SJSA1 (cell line): Measurements from ENCODE around the gene ABCA13. TPM values are rescaled to one million over a fixed set of nuclear protein-coding genes. Genes with fewer than 3 reads are reported as not detected.
A peak's percentile ranks its signal among the peaks of the same experiment; 100 is the strongest.

Experiments
- DNase-seq, 2 experiments: peaks; one replicate each; pipeline ENCODE4 v3.0.0-alpha.2; 2015 to 2020; ENCODE audit warnings: low spot score in 2 of 2, low read depth in 1 of 2
- H3K27ac ChIP-seq: fragments of 250-450 bp; sonication (Bioruptor Pico); 2 replicates; pipeline ENCODE4 v1.5.1; 2020; ENCODE audit warnings: mild to moderate bottlenecking, moderate library complexity
- H3K27me3 ChIP-seq: fragments of 250-450 bp; sonication (Bioruptor Pico); replicated peaks from 2 replicates; pipeline ENCODE4 v1.5.1; 2020; ENCODE audit warnings: mild to moderate bottlenecking, moderate library complexity
- H3K36me3 ChIP-seq: fragments of 250-450 bp; sonication (Bioruptor Pico); 2 replicates; pipeline ENCODE4 v1.5.1; 2020; ENCODE audit warnings: mild to moderate bottlenecking
- H3K4me1 ChIP-seq: fragments of 250-450 bp; sonication (Bioruptor Pico); replicated peaks from 2 replicates; pipeline ENCODE4 v1.6.1; 2021; ENCODE audit warnings: mild to moderate bottlenecking
- H3K4me3 ChIP-seq: fragments of 250-450 bp; sonication (Bioruptor Pico); 2 replicates; pipeline ENCODE4 v1.5.1; 2020; ENCODE audit warnings: mild to moderate bottlenecking
- H3K9me3 ChIP-seq: fragments of 250-450 bp; sonication (Bioruptor Pico); replicated peaks from 2 replicates; pipeline ENCODE4 v1.5.1; 2020; ENCODE audit warnings: mild to moderate bottlenecking
- total RNA-seq: library from RNA; depleted of rRNA; stranded (reverse); fragments of >200 nt; shearing (Covaris generic); gene quantifications from 2 replicates; pipeline ENCODE4 v1.2.3, GENCODE V29; 2014

ABCA13 gene
- total RNA-seq, 1 experiment from 2014 or later, result 6.7 TPM

DNA sequence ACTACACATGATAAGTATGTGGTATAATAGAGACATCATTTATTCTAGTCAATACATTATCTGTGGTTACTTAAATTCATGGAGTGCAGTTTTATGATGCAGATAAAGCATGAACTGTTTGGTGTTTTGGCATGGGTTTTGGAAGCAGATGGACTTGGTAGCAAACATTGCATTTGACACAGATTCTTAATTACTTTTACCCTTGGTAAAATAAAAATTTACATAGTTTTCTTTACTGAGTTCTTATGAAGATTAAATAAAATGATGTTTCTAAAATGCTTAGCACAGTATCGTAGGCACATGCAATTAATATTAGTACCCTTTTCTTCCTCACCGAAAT, 92.0 kb downstream of the ABCA13 start:
- no peak overlapping the region for H3K27ac ChIP-seq
- H3K36me3 ChIP-seq, result no peaks in the 10 kb centered on the region
- no peak overlapping the region for H3K4me3 ChIP-seq
- H3K9me3 ChIP-seq, result no peaks in the 10 kb centered on the region
- H3K4me1 ChIP-seq, result peaks cover 7% of the 10 kb centered on the region
- H3K27me3 ChIP-seq, result no peaks in the 10 kb centered on the region
- DNase-seq, result no peak

DNA sequence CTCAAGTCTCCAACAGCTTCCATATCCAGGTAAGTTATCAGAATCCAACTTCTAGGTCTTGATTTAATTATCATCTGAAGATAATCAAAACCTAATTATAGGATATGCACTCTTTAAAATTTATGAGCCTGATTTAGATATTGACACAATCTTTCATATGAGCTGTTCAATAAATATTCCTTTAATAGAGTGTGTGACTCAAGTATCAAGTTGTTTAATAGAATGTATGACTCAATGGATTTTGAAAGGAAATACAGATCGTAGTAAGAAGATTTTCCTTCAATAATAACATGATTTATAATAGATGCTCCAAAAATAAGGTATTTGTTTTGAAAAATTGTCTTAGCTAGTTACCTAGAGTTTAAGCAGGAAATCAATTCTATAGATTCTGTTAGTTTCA, 97.8 kb downstream of the ABCA13 start:
- Histone ChIP-seq H3K4me3 (no peak overlapping the region), H3K36me3 (no peaks in the 10 kb centered on the region), H3K27me3 (no peaks in the 10 kb centered on the region), H3K9me3 (no peaks in the 10 kb centered on the region), H3K4me1 (no peaks in the 10 kb centered on the region), H3K27ac (no peak overlapping the region)
- DNase-seq, result no peak

GRCh38 chr7:48274662-48275061, 103.4 kb downstream of the ABCA13 start:
- H3K36me3 ChIP-seq, result no peaks in the 10 kb centered on the region
- no peaks in the 10 kb centered on the region for H3K9me3 ChIP-seq
- no peak overlapping the region for H3K4me3 ChIP-seq
- H3K27ac ChIP-seq, result 0 out of 2 replicates have a peak overlapping the region, but pooled peaks have one; percentile 14
- H3K27me3 ChIP-seq, result no peaks in the 10 kb centered on the region
- DNase-seq, result peak in 1 of 2 experiments; percentile 34
- peaks cover 8% of the 10 kb centered on the region for H3K4me1 ChIP-seq

- DNase-seq, result no peak
- Histone ChIP-seq H3K4me3 (no peak overlapping the region), H3K27me3 (no peaks in the 10 kb centered on the region), H3K9me3 (no peaks in the 10 kb centered on the region), H3K4me1 (peaks cover 17% of the 10 kb centered on the region), H3K36me3 (no peaks in the 10 kb centered on the region), H3K27ac (no peak overlapping the region)
These were observed 108.2 kb downstream of the ABCA13 start for GRCh38 chr7:48279420-48279819.

DNA sequence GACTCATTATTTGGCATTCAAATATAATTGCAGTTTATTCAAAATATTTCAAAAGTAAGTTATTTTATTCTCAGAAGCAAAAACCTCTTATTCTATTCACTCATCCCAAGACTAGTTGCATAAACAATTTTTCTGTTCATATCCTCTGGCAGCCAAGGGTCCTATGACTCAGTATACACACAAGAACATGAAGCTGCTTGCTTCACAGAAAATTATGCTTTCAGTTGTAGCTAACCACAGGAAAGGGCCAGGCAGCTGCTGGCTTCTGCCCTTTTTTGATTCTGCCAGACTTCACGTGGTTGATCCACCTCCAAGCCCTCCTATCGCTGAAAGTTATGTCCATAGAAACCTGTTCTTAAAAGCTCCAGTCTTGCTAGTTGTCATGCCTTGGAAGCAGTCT, 108.8 kb downstream of the ABCA13 start:
- no peaks in the 10 kb centered on the region for H3K36me3 ChIP-seq
- no peaks in the 10 kb centered on the region for H3K27me3 ChIP-seq
- H3K9me3 ChIP-seq, result no peaks in the 10 kb centered on the region
- peak in 1 of 2 experiments; percentile 34 for DNase-seq
- no peak overlapping the region for H3K4me3 ChIP-seq
- peaks cover 13% of the 10 kb centered on the region for H3K4me1 ChIP-seq
- H3K27ac ChIP-seq, result no peak overlapping the region

GRCh38 chr7:48285373-48285772, 114.1 kb downstream of the ABCA13 start:
- peaks cover 12% of the 10 kb centered on the region for H3K4me1 ChIP-seq
- no peaks in the 10 kb centered on the region for H3K36me3 ChIP-seq
- no peaks in the 10 kb centered on the region for H3K27me3 ChIP-seq
- peak; percentile 20 to 55 for DNase-seq
- H3K9me3 ChIP-seq, result no peaks in the 10 kb centered on the region
- no peak overlapping the region for H3K27ac ChIP-seq
- no peak overlapping the region for H3K4me3 ChIP-seq

DNA sequence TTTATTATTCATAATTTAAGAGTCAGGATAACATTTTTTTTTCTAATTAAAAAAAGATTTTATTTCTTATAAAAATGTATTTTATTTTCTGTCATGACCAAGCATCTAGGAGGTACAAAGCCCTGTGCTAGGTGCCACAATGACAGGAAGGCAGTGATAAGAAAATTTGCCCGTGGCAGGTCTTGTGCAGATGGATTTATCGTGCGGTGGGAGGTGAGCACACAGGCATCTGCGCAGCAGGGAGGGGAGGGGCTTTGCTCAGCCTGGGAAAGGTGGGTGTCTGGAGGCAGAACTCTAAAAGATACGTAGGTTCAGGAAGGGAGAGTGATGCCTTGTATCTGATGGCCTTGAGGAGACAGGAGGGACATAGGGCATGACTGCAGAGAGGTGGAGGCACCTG, 115.6 kb downstream of the ABCA13 start:
- no peaks in the 10 kb centered on the region for H3K9me3 ChIP-seq
- no peak overlapping the region for H3K27ac ChIP-seq
- DNase-seq, result no peak
- peaks cover 8% of the 10 kb centered on the region for H3K4me1 ChIP-seq
- H3K4me3 ChIP-seq, result no peak overlapping the region
- H3K27me3 ChIP-seq, result no peaks in the 10 kb centered on the region
- no peaks in the 10 kb centered on the region for H3K36me3 ChIP-seq

GRCh38 chr7:48289656-48290055, 118.4 kb downstream of the ABCA13 start:
- H3K4me1 ChIP-seq, result peaks cover 8% of the 10 kb centered on the region
- H3K36me3 ChIP-seq, result no peaks in the 10 kb centered on the region
- H3K4me3 ChIP-seq, result no peak overlapping the region

GRCh38 chr7:48292949-48293348, 121.7 kb downstream of the ABCA13 start:
- DNase-seq, result no peak
- Histone ChIP-seq H3K27ac (no peak overlapping the region), H3K4me3 (no peak overlapping the region), H3K9me3 (no peaks in the 10 kb centered on the region), H3K4me1 (no peaks in the 10 kb centered on the region), H3K36me3 (no peaks in the 10 kb centered on the region), H3K27me3 (no peaks in the 10 kb centered on the region)

More at GRCh38 chr7:48289656-48290055, 118.4 kb downstream of the ABCA13 start:
- H3K27ac ChIP-seq, result no peak overlapping the region
- H3K9me3 ChIP-seq, result no peaks in the 10 kb centered on the region
- DNase-seq, result no peak
- no peaks in the 10 kb centered on the region for H3K27me3 ChIP-seq

GRCh38 chr7:48295296-48295971, 124.2 kb downstream of the ABCA13 start:
- Histone ChIP-seq H3K36me3 (no peaks in the 10 kb centered on the region), H3K4me1 (peaks cover 11% of the 10 kb centered on the region)
- no peak for DNase-seq

GRCh38 chr7:48296966-48297365, 125.7 kb downstream of the ABCA13 start:
- Histone ChIP-seq H3K9me3 (no peaks in the 10 kb centered on the region), H3K4me3 (no peak overlapping the region), H3K27ac (no peak overlapping the region), H3K4me1 (peaks cover 11% of the 10 kb centered on the region), H3K36me3 (no peaks in the 10 kb centered on the region), H3K27me3 (no peaks in the 10 kb centered on the region)
- no peak for DNase-seq

More at GRCh38 chr7:48295296-48295971, 124.2 kb downstream of the ABCA13 start:
- Histone ChIP-seq H3K4me3 (no peak overlapping the region), H3K9me3 (no peaks in the 10 kb centered on the region), H3K27ac (no peak overlapping the region), H3K27me3 (no peaks in the 10 kb centered on the region)

GRCh38 chr7:48298779-48299178, 127.5 kb downstream of the ABCA13 start:
- Histone ChIP-seq H3K4me1 (peaks cover 11% of the 10 kb centered on the region), H3K27ac (peak overlapping the region; percentile 21; the same call in 1 of the 2 replicates), H3K4me3 (no peak overlapping the region), H3K9me3 (no peaks in the 10 kb centered on the region), H3K27me3 (no peaks in the 10 kb centered on the region), H3K36me3 (no peaks in the 10 kb centered on the region)
- DNase-seq, result peak in 1 of 2 experiments; percentile 50

DNA sequence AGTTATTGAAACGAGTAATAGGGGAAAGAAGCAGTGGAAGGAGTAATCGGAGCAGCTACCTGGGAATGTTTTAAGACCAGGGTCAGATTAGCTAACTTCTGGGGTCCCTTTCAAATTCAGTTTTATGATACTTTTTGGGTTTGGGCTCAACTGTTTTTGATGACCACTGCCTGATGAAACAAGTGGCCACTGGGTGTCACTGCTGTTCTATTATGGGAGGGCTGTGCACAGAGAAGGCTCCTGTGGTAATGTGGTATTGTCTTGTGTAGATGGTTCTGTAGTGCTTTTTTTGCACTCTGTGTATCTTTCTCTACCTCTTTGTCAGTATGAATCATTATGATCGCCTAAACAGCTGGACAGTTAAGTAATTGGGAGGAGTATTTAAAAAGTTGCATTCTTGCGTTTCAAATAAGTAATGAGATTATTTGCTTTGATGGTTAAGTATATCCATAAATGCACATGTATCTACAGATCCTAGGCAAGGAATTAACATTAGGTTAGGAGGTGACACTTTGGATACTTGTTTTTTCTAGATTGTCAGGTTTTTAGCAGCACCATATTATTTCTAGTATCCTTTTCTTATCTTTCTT, 128.4 kb downstream of the ABCA13 start:
- peaks cover 11% of the 10 kb centered on the region for H3K4me1 ChIP-seq
- peak; percentile 66 to 72 for DNase-seq
- H3K27ac ChIP-seq, result peak overlapping the region; percentile 21; the same call in 1 of the 2 replicates
- H3K9me3 ChIP-seq, result no peaks in the 10 kb centered on the region
- H3K36me3 ChIP-seq, result no peaks in the 10 kb centered on the region
- H3K27me3 ChIP-seq, result no peaks in the 10 kb centered on the region
- no peak overlapping the region for H3K4me3 ChIP-seq

- Histone ChIP-seq H3K4me3 (no peak overlapping the region), H3K4me1 (peaks cover 11% of the 10 kb centered on the region), H3K27ac (no peak overlapping the region), H3K36me3 (no peaks in the 10 kb centered on the region), H3K27me3 (no peaks in the 10 kb centered on the region), H3K9me3 (no peaks in the 10 kb centered on the region)
- DNase-seq, result no peak
These were observed 129.0 kb downstream of the ABCA13 start for GRCh38 chr7:48300301-48300700.
